DLD1 (cell line): ENCODE measurements around the gene EVA1C.
"Not testable (repeated sequence)": the region's sequence is repeated elsewhere in the genome, so short reads cannot be mapped to it uniquely, and the experiment has no call there.

Experiments
- in situ Hi-C: cut with HindIII; loops from 2 replicates; pipeline ENCODE4 v1.10.0; 2017; ENCODE audit warnings: low sequenced_read_pairs

The EVA1C gene, protein sequence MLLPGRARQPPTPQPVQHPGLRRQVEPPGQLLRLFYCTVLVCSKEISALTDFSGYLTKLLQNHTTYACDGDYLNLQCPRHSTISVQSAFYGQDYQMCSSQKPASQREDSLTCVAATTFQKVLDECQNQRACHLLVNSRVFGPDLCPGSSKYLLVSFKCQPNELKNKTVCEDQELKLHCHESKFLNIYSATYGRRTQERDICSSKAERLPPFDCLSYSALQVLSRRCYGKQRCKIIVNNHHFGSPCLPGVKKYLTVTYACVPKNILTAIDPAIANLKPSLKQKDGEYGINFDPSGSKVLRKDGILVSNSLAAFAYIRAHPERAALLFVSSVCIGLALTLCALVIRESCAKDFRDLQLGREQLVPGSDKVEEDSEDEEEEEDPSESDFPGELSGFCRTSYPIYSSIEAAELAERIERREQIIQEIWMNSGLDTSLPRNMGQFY

DNA sequence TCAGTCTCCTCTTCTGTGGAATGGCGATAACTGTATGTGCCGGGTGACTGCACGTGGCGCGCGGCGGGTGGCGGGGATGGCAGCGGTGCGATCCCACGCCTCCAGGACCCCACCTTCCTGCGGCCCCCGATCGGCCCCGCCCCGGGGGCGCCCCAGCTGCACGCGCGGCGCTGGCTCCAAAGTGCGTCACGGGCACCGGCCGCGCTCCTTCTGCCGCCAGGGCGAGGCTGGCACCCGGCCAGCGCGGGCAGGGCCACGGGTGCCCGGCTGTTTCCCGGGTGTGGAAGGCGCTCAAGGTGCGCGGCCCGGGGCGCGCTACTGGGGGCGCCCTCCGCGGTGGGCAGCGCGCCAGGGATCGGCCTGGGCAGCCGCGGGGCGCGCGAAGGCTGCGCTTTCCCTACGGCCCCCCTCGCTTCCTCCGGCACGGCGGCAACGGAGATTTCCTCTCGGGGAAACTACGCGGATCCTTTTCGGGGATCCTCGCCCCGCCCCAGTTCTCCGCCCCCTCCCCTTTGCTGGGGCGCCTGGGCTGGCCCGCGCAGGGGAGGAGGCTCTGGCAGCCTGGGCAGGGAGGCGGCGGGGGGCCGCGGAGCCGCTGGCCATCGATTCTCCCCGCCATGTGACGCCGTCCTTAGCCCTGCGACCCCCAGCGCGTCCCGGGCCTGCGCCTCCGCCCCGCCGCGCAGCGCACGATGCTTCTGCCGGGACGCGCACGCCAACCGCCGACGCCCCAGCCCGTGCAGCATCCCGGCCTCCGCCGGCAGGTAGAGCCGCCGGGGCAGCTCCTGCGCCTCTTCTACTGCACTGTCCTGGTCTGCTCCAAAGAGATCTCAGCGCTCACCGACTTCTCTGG lies at the start of gene EVA1C:
Gene EVA1C, plus strand, starts transcription at position 545 of the 853 bp plus-strand sequence. Its CDS starts 148 bp downstream, at position 693.
- in situ Hi-C loops: loop anchor here (25.0 kb wide), 1 partner anchor 100 kb away; no protein-coding TSS in a partner anchor

DNA sequence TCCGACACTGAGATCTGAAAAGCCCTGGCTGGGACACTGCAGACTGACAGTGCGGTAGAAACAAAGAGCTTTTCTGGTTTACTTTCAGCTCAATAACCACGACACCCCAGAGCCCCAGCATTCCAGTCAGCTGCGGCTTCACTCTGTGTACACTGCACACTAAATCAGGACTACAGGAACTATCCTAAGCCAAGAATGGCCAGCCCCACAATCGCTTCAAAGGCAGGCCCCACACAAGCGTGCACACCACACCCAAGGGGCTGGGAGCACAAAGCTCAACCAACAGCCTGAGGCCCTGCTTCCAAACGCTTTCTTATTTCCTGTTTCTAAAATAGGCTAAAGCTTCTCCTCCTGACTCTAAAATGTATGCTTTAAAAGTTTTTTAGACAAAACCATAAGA lies 48.1 kb upstream of the EVA1C start:
- in situ Hi-C loops: no loop called here

DNA sequence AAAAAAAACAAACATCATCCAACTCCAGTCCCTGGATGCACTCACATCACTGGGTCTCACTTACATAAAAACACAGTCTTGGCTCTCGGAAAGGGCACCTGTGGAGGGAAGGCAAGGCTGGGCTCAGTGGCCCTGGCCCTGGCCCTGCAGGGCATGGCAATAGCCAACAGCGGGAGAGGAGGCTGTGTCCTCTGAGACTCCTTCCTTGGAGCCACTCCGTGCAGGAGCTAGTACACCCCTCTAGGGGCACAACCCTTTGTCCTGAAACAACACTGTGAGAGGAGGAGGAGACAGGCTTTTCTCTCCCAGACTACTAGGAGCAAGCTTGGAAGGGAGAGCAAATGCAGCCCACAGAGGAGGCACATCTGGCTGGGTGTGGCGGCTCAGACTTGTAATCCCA lies 47.7 kb upstream of the EVA1C start:
- in situ Hi-C loops: no loop called here

DNA sequence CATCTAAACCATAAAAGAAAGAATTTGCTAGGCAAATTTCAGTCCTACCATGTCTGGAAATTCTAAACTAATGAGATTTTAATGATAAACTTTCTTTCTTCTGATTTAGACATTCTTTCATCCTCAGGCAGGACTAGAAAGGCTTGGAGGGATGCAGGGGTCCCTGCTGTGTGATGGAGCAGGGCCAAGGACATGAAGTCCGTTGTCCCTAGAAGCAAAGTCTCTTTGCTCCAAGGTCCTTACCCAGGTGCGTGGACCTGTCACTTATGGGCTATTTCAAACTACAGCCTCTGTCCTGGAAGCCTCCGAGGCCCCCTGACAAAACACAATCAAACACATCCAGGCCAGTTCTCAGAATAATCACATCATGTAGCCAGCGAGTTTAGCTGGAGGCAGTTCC lies 46.3 kb upstream of the EVA1C start:
- in situ Hi-C loops: no loop called here

DNA sequence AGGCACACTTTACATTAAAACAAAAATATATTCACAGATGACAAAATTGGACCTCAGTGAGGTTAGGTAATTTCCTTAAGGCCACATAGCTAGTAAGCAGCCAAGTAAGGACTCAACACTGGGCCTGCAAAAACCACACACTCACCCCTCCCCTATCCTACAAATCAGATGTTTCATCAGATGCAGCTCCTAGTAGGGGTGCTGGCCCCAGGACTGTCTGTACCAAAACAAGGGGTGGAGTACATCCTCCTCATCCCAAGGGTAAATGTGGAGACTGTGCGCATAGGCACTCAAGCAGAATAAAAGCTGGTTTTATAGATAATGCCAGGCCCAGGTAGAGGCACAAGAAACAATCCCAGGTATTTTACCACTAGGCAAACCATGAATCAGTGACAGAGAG lies 45.3 kb upstream of the EVA1C start:
- in situ Hi-C loops: no loop called here

DNA sequence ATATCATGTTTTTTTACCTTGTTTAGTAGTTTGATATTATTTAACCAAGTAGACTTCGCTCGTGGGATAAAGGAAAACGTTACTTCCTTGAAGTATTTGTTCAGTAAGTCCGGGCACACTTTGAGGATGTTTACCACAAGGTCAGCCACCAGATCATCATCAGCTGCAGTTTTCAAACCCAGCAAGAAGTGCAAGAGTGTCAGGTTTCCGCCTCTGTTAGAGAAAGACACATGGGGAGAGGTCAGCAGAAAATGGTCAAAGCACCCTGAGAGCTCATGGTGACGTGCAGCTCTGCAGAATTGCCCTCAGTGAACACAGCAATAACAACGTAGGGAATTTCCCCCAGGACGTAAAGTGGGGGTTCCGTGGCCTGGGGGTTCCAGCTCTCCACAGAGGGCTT lies 44.1 kb upstream of the EVA1C start:
- in situ Hi-C loops: no loop called here

DNA sequence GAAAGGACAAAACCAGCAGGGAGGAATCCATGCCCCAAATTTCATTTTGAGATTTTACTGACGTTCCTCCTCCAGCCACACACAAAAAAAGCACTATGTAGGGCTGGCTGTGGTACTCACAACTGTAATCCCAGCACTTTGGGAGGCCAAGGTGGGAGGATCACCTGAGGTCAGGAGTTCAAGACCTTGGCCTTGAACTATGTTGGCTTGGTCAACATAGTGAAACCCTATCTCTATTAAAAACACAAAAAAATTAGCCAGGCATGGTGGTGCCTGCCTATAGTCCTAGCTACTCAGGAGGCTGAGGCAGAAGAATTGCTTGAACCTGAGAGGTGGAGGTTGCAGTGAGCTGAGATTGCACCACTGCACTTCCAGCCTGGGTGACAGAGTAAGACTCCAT lies 43.5 kb upstream of the EVA1C start:
- in situ Hi-C loops: not testable (repeated sequence)

DNA sequence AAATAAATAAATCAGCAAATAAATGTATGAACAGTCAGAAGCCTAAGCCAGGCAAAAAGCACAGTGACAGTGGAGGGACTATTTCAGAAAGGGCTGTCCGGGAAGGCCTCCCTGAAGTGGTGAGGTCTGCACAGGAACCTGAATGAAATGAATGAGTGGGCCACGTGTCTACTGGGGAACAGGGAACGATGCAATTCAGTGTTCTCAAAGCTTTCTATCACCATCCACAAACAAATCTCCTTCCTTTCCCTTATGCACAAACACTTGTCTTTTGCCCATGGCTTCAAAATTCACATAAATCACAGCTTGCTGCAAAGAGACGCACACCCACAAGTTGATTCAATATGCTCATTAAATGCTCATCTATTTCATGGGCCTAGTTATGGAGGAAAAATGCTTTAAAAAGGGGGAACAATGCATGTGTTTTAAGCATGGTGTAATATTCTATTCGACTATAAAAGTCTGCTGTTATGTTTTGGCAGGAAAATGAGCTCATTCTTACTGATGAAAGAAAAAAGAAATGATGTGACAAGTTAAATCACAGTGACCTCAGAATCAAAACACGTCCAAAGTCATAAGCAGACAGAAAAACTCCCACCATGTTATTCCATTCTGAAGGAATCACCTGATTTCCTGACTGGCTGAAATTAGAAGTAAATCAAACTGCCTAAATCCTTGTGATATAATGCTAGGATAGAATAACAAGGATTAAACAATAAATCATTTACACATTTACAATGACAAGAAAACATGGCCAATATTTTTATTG lies 41.3 kb upstream of the EVA1C start:
- in situ Hi-C loops: no loop called here

DNA sequence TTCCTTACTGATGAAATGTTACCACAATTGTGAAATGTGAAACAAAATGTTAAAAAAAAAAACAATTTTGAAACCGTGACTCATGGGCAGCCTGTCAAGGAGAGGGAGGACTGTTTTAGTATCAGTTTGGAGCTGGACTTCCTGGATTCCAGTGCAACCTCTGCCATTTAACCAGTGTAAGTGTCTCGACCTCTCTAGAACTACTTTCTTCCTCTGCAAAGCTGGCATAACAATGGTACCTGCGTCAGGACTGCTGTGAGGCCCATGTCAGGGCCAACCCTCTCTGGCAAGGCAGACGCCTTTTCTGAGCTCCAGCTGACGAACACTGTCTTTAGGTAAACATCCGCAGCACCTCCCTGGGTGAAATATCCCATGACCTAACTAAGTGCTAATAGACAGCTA lies 40.6 kb upstream of the EVA1C start:
- in situ Hi-C loops: no loop called here

DNA sequence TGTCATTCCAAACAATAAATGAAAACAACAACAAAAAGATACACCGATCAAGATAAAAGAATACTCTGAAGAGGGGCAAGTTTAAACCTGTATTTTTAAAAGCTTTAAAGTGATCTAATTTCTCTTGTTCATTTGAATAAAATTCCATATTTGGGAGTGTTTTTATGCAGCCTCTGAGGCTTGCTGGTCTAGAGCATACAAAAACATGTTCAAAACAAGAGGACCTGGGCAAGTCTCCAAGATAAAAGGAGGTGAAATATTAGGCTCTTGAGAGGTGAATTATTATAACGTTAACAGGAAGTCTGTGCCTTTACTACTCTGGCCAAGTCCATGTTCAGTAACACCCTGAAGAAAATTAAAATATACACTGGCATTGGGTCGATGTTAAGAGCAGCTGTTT lies 39.8 kb upstream of the EVA1C start:
- in situ Hi-C loops: no loop called here

DNA sequence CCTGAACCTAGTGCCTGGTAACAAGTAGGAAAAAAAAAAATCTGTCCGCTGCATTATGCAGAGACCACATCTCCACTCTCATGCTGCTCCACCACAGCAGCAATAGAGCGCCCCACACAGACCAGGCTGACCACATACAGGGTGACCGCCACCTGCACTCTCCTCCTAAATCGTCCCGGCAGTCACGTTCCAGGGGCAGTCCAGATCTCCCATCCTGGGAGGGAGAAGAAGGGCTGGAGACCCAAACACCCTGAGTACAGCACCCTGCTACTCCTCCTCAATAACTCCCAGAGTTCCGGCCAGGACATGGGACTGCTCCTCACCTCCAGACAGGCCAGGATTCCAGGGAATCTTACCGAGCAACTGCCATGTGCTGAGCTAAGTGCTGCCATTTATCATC lies 35.0 kb upstream of the EVA1C start:
- in situ Hi-C loops: no loop called here

DNA sequence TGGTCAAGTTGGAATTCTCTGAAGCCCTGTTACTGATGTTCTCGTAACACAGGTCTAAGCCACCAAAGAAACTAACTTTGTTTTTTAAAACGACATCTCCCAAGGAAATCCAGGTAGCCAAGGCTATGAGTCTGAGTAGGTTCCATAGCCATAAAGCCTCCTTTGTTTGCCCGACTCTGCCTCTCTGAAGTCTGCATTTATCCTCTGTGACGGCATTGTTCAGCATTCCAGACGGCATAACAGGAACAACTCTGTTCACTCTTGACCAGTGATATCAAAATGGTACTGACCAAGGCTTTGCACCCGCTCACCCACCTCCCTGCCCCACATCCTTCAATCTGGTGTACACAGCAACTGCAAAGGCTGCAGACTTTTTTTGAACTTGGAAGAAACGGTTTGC lies 34.5 kb upstream of the EVA1C start:
- in situ Hi-C loops: no loop called here

DNA sequence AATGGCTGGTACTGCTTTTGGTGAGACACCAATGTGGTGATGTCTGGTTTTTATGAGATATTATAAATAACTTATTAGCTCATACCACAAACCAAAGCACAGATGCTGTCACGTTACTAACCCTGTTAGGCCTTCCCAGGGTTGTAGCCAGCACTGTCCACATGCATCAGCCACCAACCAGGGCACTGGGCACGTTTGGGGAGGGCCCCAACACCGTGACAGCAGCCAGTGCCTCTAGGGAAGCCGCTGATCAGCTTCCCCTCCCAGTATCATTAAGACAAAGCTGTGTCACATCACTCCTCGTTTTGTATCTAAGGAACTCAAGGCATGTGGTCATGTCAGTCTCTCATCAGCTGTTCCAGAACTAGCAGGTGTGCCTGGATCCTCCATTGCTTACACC lies 33.5 kb upstream of the EVA1C start:
- in situ Hi-C loops: no loop called here

DNA sequence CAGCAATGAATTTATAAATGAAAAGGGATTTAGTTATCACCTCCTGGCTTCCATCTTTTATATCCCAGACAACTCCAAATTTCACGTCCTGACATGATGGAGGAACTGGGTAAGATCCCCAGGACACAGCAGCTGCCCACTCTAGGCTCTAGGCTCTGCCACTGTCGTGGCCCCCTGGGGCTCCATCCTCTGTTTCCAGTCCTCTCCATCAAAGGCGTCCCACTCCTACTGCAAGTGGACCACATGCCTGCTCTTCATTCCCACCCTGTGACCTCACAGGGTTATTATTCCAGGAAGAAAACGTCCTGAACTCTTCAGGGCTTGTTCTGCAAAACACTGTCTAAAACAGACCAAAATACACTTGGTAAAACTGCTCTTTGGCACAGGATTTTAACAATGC lies 31.6 kb upstream of the EVA1C start:
- in situ Hi-C loops: no loop called here

DNA sequence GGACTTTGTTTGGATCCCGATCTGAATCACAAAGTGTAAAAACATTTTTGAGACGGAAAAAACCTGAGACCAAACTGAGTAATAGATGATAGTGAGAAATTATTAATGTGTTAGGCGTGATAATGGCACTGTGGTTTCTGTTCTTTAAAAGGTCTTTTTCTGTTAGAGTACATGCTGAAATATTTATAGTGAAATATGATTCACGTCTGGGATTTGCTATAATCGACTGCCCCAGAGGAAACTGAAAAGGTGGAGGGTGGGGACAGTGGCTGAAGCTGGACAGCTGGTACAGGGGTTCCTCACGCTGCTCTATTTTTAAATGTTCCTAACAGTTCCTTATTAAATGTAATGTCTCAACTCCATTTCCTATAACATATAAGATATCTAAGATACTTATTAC lies 30.9 kb upstream of the EVA1C start:
- in situ Hi-C loops: no loop called here

DNA sequence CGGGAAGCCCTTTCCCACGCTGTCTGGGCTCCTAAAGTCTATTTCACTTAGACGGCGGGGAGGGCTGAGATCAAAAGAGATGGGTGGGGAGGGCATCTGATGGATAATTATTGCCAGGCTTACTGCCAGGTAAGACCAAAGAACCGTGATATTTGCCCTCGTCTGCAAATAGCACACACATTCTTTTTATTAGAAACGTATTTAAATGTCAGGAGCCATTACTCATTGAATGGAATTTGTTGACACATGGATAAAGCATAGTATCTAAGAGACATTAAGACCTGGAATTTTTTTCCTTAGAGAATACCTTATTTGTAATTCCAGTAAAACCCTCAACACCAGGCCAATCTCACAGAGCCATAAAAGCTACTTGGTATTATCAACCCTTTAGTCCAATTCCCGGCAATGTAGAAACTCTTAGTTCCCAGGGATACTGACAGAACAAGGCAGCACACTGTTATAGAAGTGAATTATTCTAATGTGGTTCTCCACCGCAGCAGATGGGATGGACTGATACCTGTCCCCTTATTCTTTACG lies 30.3 kb upstream of the EVA1C start:
- in situ Hi-C loops: no loop called here

DNA sequence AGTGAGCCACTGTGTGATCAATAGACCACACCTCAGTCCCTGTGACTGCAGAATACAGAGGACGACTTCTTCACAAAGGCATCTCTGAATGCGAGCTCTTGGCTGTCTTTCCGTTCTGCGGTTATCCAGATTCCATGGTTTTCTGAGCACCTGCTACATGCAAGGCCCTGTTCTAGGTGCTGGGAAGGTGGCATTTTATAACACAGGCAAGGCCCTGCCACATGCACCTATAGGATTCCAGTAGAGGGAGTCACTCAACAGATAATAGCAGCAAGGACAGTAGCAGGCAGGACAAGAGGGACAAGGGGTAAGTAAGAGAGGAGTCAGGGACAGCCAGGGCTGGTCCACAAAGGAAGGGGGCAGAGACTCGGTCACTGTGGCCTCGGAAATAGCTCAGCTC lies 28.7 kb upstream of the EVA1C start:
- in situ Hi-C loops: no loop called here

DNA sequence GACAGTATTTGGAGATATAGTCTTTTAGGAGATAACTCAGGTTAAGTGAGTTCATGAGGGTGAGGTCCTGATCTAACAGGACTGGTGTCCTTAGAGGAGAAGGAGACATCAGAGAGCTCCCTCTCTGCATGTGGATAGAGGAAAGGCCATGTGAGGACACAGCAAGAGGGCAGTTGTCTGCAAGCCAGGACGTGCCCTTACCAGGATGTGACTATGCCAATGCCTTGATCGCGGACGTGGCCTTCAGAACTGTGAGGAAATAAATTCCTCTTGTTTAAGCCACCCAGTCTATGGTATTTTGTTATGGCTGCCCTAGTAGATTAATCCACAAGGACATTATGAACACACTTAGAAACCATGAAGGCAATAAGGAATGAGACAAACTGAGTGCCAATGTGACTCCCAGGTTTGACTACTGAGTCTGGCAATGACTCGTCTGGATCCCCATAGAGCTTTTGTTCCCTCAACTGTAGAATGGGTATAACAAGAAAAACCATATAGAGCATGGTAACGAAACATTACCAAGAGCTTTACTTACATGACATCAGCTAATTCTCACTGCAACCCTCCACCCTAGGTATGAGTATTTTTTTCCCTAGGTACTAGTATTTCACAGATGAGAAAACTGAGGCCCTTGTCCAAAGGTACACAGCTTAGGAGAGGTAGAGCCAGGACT lies 26.2 kb upstream of the EVA1C start:
- in situ Hi-C loops: no loop called here

DNA sequence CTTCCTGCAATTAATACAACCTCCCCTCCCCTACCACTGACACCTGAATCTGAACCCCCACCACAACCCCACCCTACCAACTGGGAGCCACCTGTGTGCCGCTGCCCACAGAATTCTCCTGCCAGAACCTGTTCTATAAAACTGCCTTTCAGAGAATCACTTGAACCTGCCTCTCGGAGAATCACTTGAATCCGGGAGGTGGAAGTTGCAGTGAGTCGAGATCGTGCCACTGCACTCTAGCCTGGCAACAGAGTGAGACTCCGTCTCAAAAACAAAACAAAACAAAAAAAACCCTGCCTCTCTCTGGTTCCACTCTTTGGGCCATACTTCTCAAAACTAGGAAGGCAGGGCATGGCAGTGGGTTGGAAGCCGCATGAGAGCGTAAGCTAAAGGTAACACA lies 25.4 kb upstream of the EVA1C start:
- in situ Hi-C loops: no loop called here

DNA sequence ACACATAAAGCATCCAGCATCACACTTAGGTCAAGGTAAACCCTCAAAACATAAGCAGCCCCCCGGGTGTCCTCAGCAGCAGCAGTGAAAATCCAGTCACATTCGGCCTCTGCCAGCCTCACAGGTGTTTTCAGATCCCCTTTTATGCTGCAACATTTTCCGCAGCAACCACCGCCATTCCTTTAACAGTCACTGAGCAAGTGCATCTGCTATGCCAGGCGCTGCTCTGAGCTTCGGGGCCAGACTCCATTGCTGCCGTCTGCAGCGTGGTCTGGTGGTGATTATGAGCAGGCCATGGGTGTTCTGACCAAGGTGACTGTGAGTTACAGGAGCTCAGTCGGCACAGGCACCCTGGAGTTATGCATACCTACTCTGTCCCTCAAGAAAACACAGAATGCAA lies 24.2 kb upstream of the EVA1C start:
- in situ Hi-C loops: no loop called here
